Naive B cell (primary cell): ENCODE measurements around the gene HES4. TPM values are rescaled to one million over a fixed set of nuclear protein-coding genes. Genes with fewer than 3 reads are reported as not detected.

Source experiments
- ATAC-seq, 2 donors: fragments of 150-1000 bp; cut with Tn5 transposase; 2 replicates each; pipeline ENCODE4 v1.10.0; 2021; ENCODE audit warnings: low read depth in 2 of 2, mild to moderate bottlenecking in 2 of 2, moderate library complexity in 2 of 2
- DNase-seq: peaks from one replicate; pipeline ENCODE4 v3.0.0; 2022
- H3K27ac Mint-ChIP-seq, 6 donors: one replicate each; pipeline ENCODE4 v1.8.0; 2020 to 2022; ENCODE audit warnings: mild to moderate bottlenecking in 6 of 6, mixed read lengths in 6 of 6, moderate library complexity in 5 of 6, inconsistent platforms in 2 of 6
- H3K27me3 Mint-ChIP-seq, 3 donors: one replicate each; pipeline ENCODE4 v1.8.0; 2021 to 2022; ENCODE audit warnings: mixed read lengths in 3 of 3, mild to moderate bottlenecking in 1 of 3
- H3K36me3 Mint-ChIP-seq, 2 donors: one replicate each; pipeline ENCODE4 v1.8.0; 2020 to 2022; ENCODE audit warnings: mixed read lengths in 2 of 2, inconsistent platforms in 1 of 2, mild to moderate bottlenecking in 1 of 2
- H3K4me1 Mint-ChIP-seq, 3 donors: one replicate each; pipeline ENCODE4 v1.8.0; 2020 to 2022; ENCODE audit warnings: mixed read lengths in 3 of 3, inconsistent platforms in 1 of 3, mild to moderate bottlenecking in 1 of 3, moderate library complexity in 1 of 3
- H3K4me3 Mint-ChIP-seq, 8 donors: one replicate each; pipeline ENCODE4 v1.8.0; 2020 to 2022; ENCODE audit warnings: mild to moderate bottlenecking in 8 of 8, mixed read lengths in 8 of 8, moderate library complexity in 8 of 8, inconsistent platforms in 2 of 8
- H3K9me3 Mint-ChIP-seq, 7 donors: one replicate each; pipeline ENCODE4 v1.8.0; 2020 to 2022; ENCODE audit warnings: mixed read lengths in 7 of 7, mild to moderate bottlenecking in 5 of 7, inconsistent platforms in 2 of 7, moderate library complexity in 1 of 7
- polyA plus RNA-seq, 6 donors: library from polyadenylated mRNA; unstranded; fragments of 300-500 nt; fragmentation: Illumina TruSeq; gene quantifications; one replicate each; pipeline ENCODE4 v1.2.3, GENCODE V29; 2021; ENCODE audit warnings: low read depth in 6 of 6

HES4 gene
- polyA plus RNA-seq = under 1 TPM in 2 of 6 donors, not detected in 4; 0.45 to 0.64 TPM

DNA sequence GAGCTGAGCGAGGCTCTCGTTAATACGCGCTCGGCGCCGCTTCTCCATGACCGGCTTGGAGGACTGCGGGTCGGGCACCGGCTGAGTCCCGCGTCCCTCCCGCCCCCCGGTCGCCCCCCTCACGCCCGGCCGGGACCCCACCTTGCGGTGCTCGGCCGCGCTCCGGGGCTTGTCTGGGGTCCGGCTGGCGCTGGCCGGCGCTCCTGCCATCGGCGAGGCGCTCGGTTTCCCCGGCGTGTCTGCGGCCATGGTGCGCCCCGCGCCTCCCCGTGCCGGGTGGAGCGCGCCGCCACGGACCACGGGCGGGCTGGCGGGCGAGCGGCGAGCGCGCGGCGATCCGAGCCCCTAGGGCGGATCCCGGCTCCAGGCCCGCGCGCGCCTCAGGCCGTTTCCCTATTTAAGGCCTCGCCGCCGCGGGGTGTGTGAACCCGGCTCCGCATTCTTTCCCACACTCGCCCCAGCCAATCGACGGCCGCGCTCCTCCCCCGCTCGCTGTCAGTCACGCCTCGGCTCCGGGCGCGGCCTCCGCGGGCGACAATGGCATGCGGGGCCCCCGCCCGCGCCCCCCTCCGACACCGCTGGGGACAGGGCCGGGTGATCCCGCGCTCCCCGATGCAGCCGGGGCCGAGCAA is at the start of gene HES4:
TSS of gene HES4 (minus strand) at position 373 of the 632 bp plus-strand sequence. CDS start at position 249, 124 bp downstream.
- Mint-ChIP-seq H3K27ac (peak within 1 kb of the TSS; percentile 94 to 98 (median 96)), H3K4me3 (peak within 1 kb of the TSS; percentile 76 to 90 (median 80)), H3K4me1 (peaks cover 16 to 23% (median 23%) of the 10 kb centered on the region in 3 donors), H3K36me3 (peaks cover 0 to 5% of the 10 kb centered on the region in 2 donors), H3K27me3 (peaks cover 27 to 53% (median 40%) of the 10 kb centered on the region in 3 donors), H3K9me3 (no peaks in the 10 kb centered on the region)
- peak; percentile 50 to 54 for ATAC-seq
- DNase-seq = peak; percentile 66

DNA sequence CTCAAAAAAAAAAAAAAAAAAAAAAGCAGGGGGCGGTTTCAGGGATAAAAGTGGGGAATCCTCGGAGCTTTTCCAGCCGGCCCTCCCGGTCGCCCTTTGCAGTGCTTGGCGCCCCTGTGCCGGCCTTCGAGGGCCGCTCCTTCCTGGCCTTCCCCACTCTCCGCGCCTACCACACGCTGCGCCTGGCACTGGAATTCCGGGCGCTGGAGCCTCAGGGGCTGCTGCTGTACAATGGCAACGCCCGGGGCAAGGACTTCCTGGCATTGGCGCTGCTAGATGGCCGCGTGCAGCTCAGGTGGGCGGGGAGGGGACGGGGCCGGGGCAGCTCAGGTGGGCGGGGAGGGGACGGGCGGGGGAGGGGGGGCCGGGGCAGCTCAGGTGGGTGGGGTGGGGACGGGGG is 48.9 kb upstream of the HES4 start:
- H3K27ac Mint-ChIP-seq = no peak overlapping the region
- peaks cover 0 to 9% (median 0%) of the 10 kb centered on the region in 3 donors for H3K4me1 Mint-ChIP-seq
- no peak for ATAC-seq
- no peak overlapping the region for H3K4me3 Mint-ChIP-seq
- no peaks in the 10 kb centered on the region for H3K36me3 Mint-ChIP-seq
- no peak for DNase-seq
- H3K27me3 Mint-ChIP-seq = no peaks in the 10 kb centered on the region
- peaks cover 0 to 5% (median 0%) of the 10 kb centered on the region in 7 donors for H3K9me3 Mint-ChIP-seq

GRCh38 chr1:1047963-1048362 is 48.1 kb upstream of the HES4 start:
- H3K9me3 Mint-ChIP-seq = peaks cover 0 to 5% (median 0%) of the 10 kb centered on the region in 7 donors
- no peaks in the 10 kb centered on the region for H3K27me3 Mint-ChIP-seq
- no peak overlapping the region for H3K4me3 Mint-ChIP-seq
- H3K4me1 Mint-ChIP-seq = peaks cover 0 to 11% (median 3%) of the 10 kb centered on the region in 3 donors
- DNase-seq (no peak), ATAC-seq (no peak)
- H3K36me3 Mint-ChIP-seq = no peaks in the 10 kb centered on the region
- no peak overlapping the region for H3K27ac Mint-ChIP-seq

GRCh38 chr1:1047407-1047806 is 47.5 kb upstream of the HES4 start:
- Mint-ChIP-seq H3K4me3 (no peak overlapping the region), H3K27ac (no peak overlapping the region), H3K36me3 (no peaks in the 10 kb centered on the region), H3K9me3 (peaks cover 0 to 3% (median 0%) of the 10 kb centered on the region in 7 donors), H3K27me3 (no peaks in the 10 kb centered on the region), H3K4me1 (peaks cover 0 to 9% (median 4%) of the 10 kb centered on the region in 3 donors)
- DNase-seq = no peak
- ATAC-seq = no peak

GRCh38 chr1:1046767-1047166 is 46.9 kb upstream of the HES4 start:
- Mint-ChIP-seq H3K27me3 (no peaks in the 10 kb centered on the region), H3K4me1 (peaks cover 0 to 7% (median 4%) of the 10 kb centered on the region in 3 donors), H3K4me3 (no peak overlapping the region), H3K36me3 (no peaks in the 10 kb centered on the region), H3K9me3 (peaks cover 0 to 3% (median 0%) of the 10 kb centered on the region in 7 donors), H3K27ac (no peak overlapping the region)
- DNase-seq (no peak), ATAC-seq (no peak)

DNA sequence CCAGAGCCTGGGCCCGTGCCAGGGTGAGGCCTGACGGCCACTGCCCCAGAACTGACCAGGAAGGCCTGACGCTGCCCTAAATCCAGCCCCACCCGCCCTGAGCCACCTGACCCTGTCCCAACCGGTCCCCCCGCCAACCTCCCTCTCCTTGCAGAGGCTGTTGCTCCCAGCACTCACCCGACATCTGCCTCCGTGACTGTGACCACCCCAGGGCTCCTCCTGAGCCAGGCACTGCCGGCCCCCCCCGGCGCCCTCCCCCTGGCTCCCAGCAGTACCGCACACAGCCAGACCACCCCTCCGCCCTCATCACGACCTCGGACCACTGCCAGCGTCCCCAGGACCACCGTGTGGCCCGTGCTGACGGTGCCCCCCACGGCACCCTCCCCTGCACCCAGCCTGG is 46.3 kb upstream of the HES4 start:
- Mint-ChIP-seq H3K27ac (no peak overlapping the region), H3K9me3 (peaks cover 0 to 3% (median 0%) of the 10 kb centered on the region in 7 donors), H3K27me3 (no peaks in the 10 kb centered on the region), H3K4me3 (no peak overlapping the region), H3K36me3 (no peaks in the 10 kb centered on the region), H3K4me1 (peaks cover 0 to 7% (median 4%) of the 10 kb centered on the region in 3 donors)
- ATAC-seq = no peak
- DNase-seq = no peak

GRCh38 chr1:1045129-1045528 is 45.2 kb upstream of the HES4 start:
- Mint-ChIP-seq H3K27ac (no peak overlapping the region), H3K9me3 (peaks cover 0 to 3% (median 0%) of the 10 kb centered on the region in 7 donors), H3K36me3 (no peaks in the 10 kb centered on the region), H3K27me3 (no peaks in the 10 kb centered on the region), H3K4me3 (no peak overlapping the region), H3K4me1 (peaks cover 0 to 4% (median 3%) of the 10 kb centered on the region in 3 donors)
- DNase-seq (no peak), ATAC-seq (no peak)

GRCh38 chr1:1044455-1045078 is 44.7 kb upstream of the HES4 start:
- ATAC-seq (no peak), DNase-seq (no peak)
- Mint-ChIP-seq H3K27me3 (peaks cover 0 to 4% (median 3%) of the 10 kb centered on the region in 3 donors), H3K4me3 (peak overlapping the region in 1 of 8 donors; percentile 58), H3K36me3 (no peaks in the 10 kb centered on the region), H3K4me1 (peaks cover 2 to 9% (median 7%) of the 10 kb centered on the region in 3 donors), H3K9me3 (peaks cover 0 to 3% (median 0%) of the 10 kb centered on the region in 7 donors), H3K27ac (no peak overlapping the region)

DNA sequence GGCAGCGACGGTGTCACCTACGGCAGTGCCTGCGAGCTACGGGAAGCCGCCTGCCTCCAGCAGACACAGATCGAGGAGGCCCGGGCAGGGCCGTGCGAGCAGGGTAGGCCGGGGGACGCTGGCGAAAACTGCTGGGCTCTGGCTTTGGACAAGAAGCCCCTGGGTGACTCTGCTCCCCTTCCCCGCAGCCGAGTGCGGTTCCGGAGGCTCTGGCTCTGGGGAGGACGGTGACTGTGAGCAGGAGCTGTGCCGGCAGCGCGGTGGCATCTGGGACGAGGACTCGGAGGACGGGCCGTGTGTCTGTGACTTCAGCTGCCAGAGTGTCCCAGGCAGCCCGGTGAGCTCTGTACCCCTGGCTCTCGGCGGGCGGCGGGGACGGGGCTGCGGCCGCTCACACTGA is 44.0 kb upstream of the HES4 start:
- Mint-ChIP-seq H3K4me3 (no peak overlapping the region), H3K9me3 (peaks cover 0 to 3% (median 0%) of the 10 kb centered on the region in 7 donors), H3K36me3 (no peaks in the 10 kb centered on the region), H3K4me1 (peaks cover 8 to 16% (median 14%) of the 10 kb centered on the region in 3 donors), H3K27me3 (peaks cover 0 to 10% (median 9%) of the 10 kb centered on the region in 3 donors), H3K27ac (no peak overlapping the region)
- ATAC-seq = no peak
- DNase-seq = no peak

- H3K36me3 Mint-ChIP-seq = no peaks in the 10 kb centered on the region
- peaks cover 13 to 21% (median 19%) of the 10 kb centered on the region in 3 donors for H3K4me1 Mint-ChIP-seq
- ATAC-seq = no peak
Observed at GRCh38 chr1:1043411-1043810, 43.5 kb upstream of the HES4 start.

GRCh38 chr1:1042835-1043234 is 42.9 kb upstream of the HES4 start:
- no peaks in the 10 kb centered on the region for H3K36me3 Mint-ChIP-seq
- peaks cover 0 to 20% (median 18%) of the 10 kb centered on the region in 3 donors for H3K27me3 Mint-ChIP-seq
- peaks cover 18 to 24% (median 21%) of the 10 kb centered on the region in 3 donors for H3K4me1 Mint-ChIP-seq
- H3K27ac Mint-ChIP-seq = no peak overlapping the region
- H3K4me3 Mint-ChIP-seq = peak overlapping the region in 4 of 8 donors; percentile 36 to 74 (median 50)
- DNase-seq (no peak), ATAC-seq (no peak)
- H3K9me3 Mint-ChIP-seq = peaks cover 0 to 3% (median 0%) of the 10 kb centered on the region in 7 donors

More at GRCh38 chr1:1043411-1043810, 43.5 kb upstream of the HES4 start:
- H3K9me3 Mint-ChIP-seq = peaks cover 0 to 3% (median 0%) of the 10 kb centered on the region in 7 donors
- no peak for DNase-seq
- peak overlapping the region in 1 of 6 donors; percentile 65 for H3K27ac Mint-ChIP-seq
- H3K27me3 Mint-ChIP-seq = peaks cover 0 to 16% (median 14%) of the 10 kb centered on the region in 3 donors
- H3K4me3 Mint-ChIP-seq = no peak overlapping the region

DNA sequence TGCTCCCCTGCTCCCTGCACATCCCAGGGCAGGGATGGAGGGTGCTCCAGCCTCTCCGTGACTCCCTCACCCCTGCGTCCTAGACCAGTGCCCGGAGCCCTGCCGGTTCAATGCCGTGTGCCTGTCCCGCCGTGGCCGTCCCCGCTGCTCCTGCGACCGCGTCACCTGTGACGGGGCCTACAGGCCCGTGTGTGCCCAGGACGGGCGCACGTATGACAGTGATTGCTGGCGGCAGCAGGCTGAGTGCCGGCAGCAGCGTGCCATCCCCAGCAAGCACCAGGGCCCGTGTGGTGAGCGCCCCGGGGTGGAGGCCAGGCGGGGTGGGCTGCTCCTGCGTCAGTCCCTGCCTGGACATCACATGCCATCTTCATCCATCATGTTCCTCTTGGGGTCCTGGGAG is 42.0 kb upstream of the HES4 start:
- no peak for ATAC-seq
- Mint-ChIP-seq H3K36me3 (no peaks in the 10 kb centered on the region), H3K27ac (no peak overlapping the region), H3K4me3 (peak overlapping the region in 3 of 8 donors; percentile 38 to 54 (median 44)), H3K9me3 (peaks cover 0 to 3% (median 0%) of the 10 kb centered on the region in 7 donors), H3K27me3 (peaks cover 0 to 27% (median 18%) of the 10 kb centered on the region in 3 donors), H3K4me1 (peaks cover 21 to 24% (median 21%) of the 10 kb centered on the region in 3 donors)
- DNase-seq = no peak

- Mint-ChIP-seq H3K36me3 (no peaks in the 10 kb centered on the region), H3K27ac (no peak overlapping the region), H3K27me3 (peaks cover 2 to 34% (median 21%) of the 10 kb centered on the region in 3 donors), H3K9me3 (peaks cover 0 to 3% (median 0%) of the 10 kb centered on the region in 7 donors), H3K4me3 (no peak overlapping the region), H3K4me1 (peaks cover 21 to 31% (median 21%) of the 10 kb centered on the region in 3 donors)
- DNase-seq = no peak
- no peak for ATAC-seq
Observed at GRCh38 chr1:1041092-1041523, 41.2 kb upstream of the HES4 start.
